ENCODE measurements around the gene CLIP2. TPM values are rescaled to one million over a fixed set of nuclear protein-coding genes. Genes with fewer than 3 reads are reported as not detected.
"Not testable (repeated sequence)": the region's sequence is repeated elsewhere in the genome, so short reads cannot be mapped to it uniquely, and the experiment has no call there.

CLIP2 gene
- total RNA-seq, 1 experiment from 2014 or later: 28.9 TPM

- ChIA-PET POLR2A (ENCODE audit: low non-redundant PET) (no interaction called here), CTCF (no interaction called here)
- no peaks in the 10 kb centered on the region for H3K4me1 ChIP-seq (ENCODE audit: insufficient read depth, low read length, poor library complexity, severe bottlenecking)
- H3K27me3 ChIP-seq (replicated peaks; ENCODE audit: insufficient read depth, low read depth, low read length, poor library complexity): no peaks in the 10 kb centered on the region
- H3K36me3 ChIP-seq (ENCODE audit: insufficient read depth, low read length, poor library complexity, severe bottlenecking): no peaks in the 10 kb centered on the region
- H3K27ac ChIP-seq (ENCODE audit: low read depth, low read length, poor library complexity, severe bottlenecking): no peak overlapping the region
- H3K9me3 ChIP-seq (ENCODE audit: low read depth, low read length, poor library complexity, severe bottlenecking): no peaks in the 10 kb centered on the region
- BruUV-seq (replicated peaks): no TSS peak
- TF ChIP-seq EZH2 (IDR thresholded peaks at IDR 0.05; ENCODE audit: borderline replicate concordance, low read depth, low read length, poor library complexity, severe bottlenecking) (no peak), CTCF (conservative IDR thresholded peaks at IDR 0.05; ENCODE audit: low read depth, low read length) (no peak)
- H3K4me3 ChIP-seq (ENCODE audit: low read depth, low read length, poor library complexity, severe bottlenecking): no peak overlapping the region
- no peak for DNase-seq (ENCODE audit: low spot score)
- intact Hi-C loops (cut with micrococcal nuclease; ENCODE audit: unreplicated experiment): no loop called here
These were observed 44.8 kb downstream of the CLIP2 start for GRCh38 chr7:74334030-74334429.

- DNase-seq (ENCODE audit: low spot score): no peak
- no peak overlapping the region for H3K4me3 ChIP-seq (ENCODE audit: low read depth, low read length, poor library complexity, severe bottlenecking)
- no peaks in the 10 kb centered on the region for H3K4me1 ChIP-seq (ENCODE audit: insufficient read depth, low read length, poor library complexity, severe bottlenecking)
- H3K27me3 ChIP-seq (replicated peaks; ENCODE audit: insufficient read depth, low read depth, low read length, poor library complexity): no peaks in the 10 kb centered on the region
- POLR2A ChIA-PET (ENCODE audit: low non-redundant PET): no interaction called here
- intact Hi-C loops (cut with micrococcal nuclease; ENCODE audit: unreplicated experiment): no loop called here
- no peak overlapping the region for H3K27ac ChIP-seq (ENCODE audit: low read depth, low read length, poor library complexity, severe bottlenecking)
- BruUV-seq (replicated peaks): no TSS peak
- H3K9me3 ChIP-seq (ENCODE audit: low read depth, low read length, poor library complexity, severe bottlenecking): no peaks in the 10 kb centered on the region
- no peak for TF ChIP-seq EZH2 (IDR thresholded peaks at IDR 0.05; ENCODE audit: borderline replicate concordance, low read depth, low read length, poor library complexity, severe bottlenecking)
- TF ChIP-seq CTCF (conservative IDR thresholded peaks at IDR 0.05; ENCODE audit: low read depth, low read length): no peak
- no peaks in the 10 kb centered on the region for H3K36me3 ChIP-seq (ENCODE audit: insufficient read depth, low read length, poor library complexity, severe bottlenecking)
- CTCF ChIA-PET: no interaction called here
These were observed 48.7 kb downstream of the CLIP2 start for GRCh38 chr7:74337926-74338325.

- no peak for TF ChIP-seq EZH2 (IDR thresholded peaks at IDR 0.05; ENCODE audit: borderline replicate concordance, low read depth, low read length, poor library complexity, severe bottlenecking)
- no peak for TF ChIP-seq CTCF (conservative IDR thresholded peaks at IDR 0.05; ENCODE audit: low read depth, low read length)
These were observed 49.3 kb downstream of the CLIP2 start for GRCh38 chr7:74338366-74339108.

GRCh38 chr7:74339648-74340047, 50.4 kb downstream of the CLIP2 start:
- H3K4me3 ChIP-seq (ENCODE audit: low read depth, low read length, poor library complexity, severe bottlenecking); CTCF ChIA-PET; H3K36me3 ChIP-seq (ENCODE audit: insufficient read depth, low read length, poor library complexity, severe bottlenecking); H3K9me3 ChIP-seq (ENCODE audit: low read depth, low read length, poor library complexity, severe bottlenecking); H3K27me3 ChIP-seq (replicated peaks; ENCODE audit: insufficient read depth, low read depth, low read length, poor library complexity); DNase-seq (ENCODE audit: low spot score); intact Hi-C loops (cut with micrococcal nuclease; ENCODE audit: unreplicated experiment); BruUV-seq (replicated peaks); H3K4me1 ChIP-seq (ENCODE audit: insufficient read depth, low read length, poor library complexity, severe bottlenecking); POLR2A ChIA-PET (ENCODE audit: low non-redundant PET); H3K27ac ChIP-seq (ENCODE audit: low read depth, low read length, poor library complexity, severe bottlenecking): not testable (repeated sequence)

More at GRCh38 chr7:74338366-74339108, 49.3 kb downstream of the CLIP2 start:
- Histone ChIP-seq H3K27ac (ENCODE audit: low read depth, low read length, poor library complexity, severe bottlenecking) (no peak overlapping the region), H3K36me3 (ENCODE audit: insufficient read depth, low read length, poor library complexity, severe bottlenecking) (peaks cover 2% of the 10 kb centered on the region), H3K27me3 (replicated peaks; ENCODE audit: insufficient read depth, low read depth, low read length, poor library complexity) (no peaks in the 10 kb centered on the region), H3K9me3 (ENCODE audit: low read depth, low read length, poor library complexity, severe bottlenecking) (no peaks in the 10 kb centered on the region), H3K4me3 (ENCODE audit: low read depth, low read length, poor library complexity, severe bottlenecking) (no peak overlapping the region), H3K4me1 (ENCODE audit: insufficient read depth, low read length, poor library complexity, severe bottlenecking) (no peaks in the 10 kb centered on the region)
- ChIA-PET POLR2A (ENCODE audit: low non-redundant PET) (no interaction called here), CTCF (no interaction called here)
- intact Hi-C loops (cut with micrococcal nuclease; ENCODE audit: unreplicated experiment): no loop called here
- BruUV-seq (replicated peaks): no TSS peak
- no peak for DNase-seq (ENCODE audit: low spot score)

All from A673 (cell line).